Amygdala (tissue), 56 donors: Measurements from ENCODE around the gene EIF3B.
A peak's percentile ranks its signal among the peaks of the same experiment; 100 is the strongest.
"Not testable (repeated sequence)": the region's sequence is repeated elsewhere in the genome, so short reads cannot be mapped to it uniquely, and the experiment has no call there.

Experiments used
- DNase-seq, 56 donors: peaks; one replicate each; lab custom pipeline; 2025; lab: John Stamatoyannopoulos, UW

EIF3B gene

GRCh38 chr7:2336626-2337299 lies 17.9 kb upstream of the EIF3B start:
- DNase-seq: no peak

GRCh38 chr7:2347351-2348063 lies 7.1 kb upstream of the EIF3B start:
- not testable (repeated sequence) for DNase-seq

- no peak for DNase-seq
These were observed 4.6 kb upstream of the EIF3B start for GRCh38 chr7:2350055-2350454.

- no peak for DNase-seq
These were observed 3.8 kb upstream of the EIF3B start for GRCh38 chr7:2350861-2351260.

GRCh38 chr7:2353113-2353935 lies 1.3 kb upstream of the EIF3B start:
- DNase-seq: no peak

- DNase-seq: peak in 51 of 56 donors; percentile 47 to 98 (median 89)
These were observed 766 bp upstream of the EIF3B start for GRCh38 chr7:2353936-2354185.

GRCh38 chr7:2354939-2355704 lies 495 bp downstream of the EIF3B start:
- DNase-seq: peak in 1 of 56 donors; percentile 35

GRCh38 chr7:2355705-2356008 lies 1.0 kb downstream of the EIF3B start:
- no peak for DNase-seq

GRCh38 chr7:2357165-2357564 lies 2.5 kb downstream of the EIF3B start:
- DNase-seq: no peak

- DNase-seq: no peak
These were observed 2.9 kb downstream of the EIF3B start for GRCh38 chr7:2357571-2357970.

- no peak for DNase-seq
These were observed 4.4 kb downstream of the EIF3B start for GRCh38 chr7:2358968-2359527.

GRCh38 chr7:2359610-2360009 lies 5.0 kb downstream of the EIF3B start:
- no peak for DNase-seq

- DNase-seq: no peak
These were observed 6.2 kb downstream of the EIF3B start for GRCh38 chr7:2360796-2361195.

GRCh38 chr7:2362385-2363088 lies 7.9 kb downstream of the EIF3B start:
- no peak for DNase-seq

GRCh38 chr7:2369139-2369538 lies 14.5 kb downstream of the EIF3B start:
- no peak for DNase-seq

- no peak for DNase-seq
These were observed 16.7 kb downstream of the EIF3B start for GRCh38 chr7:2371329-2371728.

GRCh38 chr7:2372724-2373123 lies 18.1 kb downstream of the EIF3B start:
- no peak for DNase-seq

GRCh38 chr7:2373124-2373556 lies 18.5 kb downstream of the EIF3B start:
- no peak for DNase-seq

- no peak for DNase-seq
These were observed 19.0 kb downstream of the EIF3B start for GRCh38 chr7:2373646-2374045.

- no peak for DNase-seq
These were observed 19.8 kb downstream of the EIF3B start for GRCh38 chr7:2374401-2374800.
